Superior temporal gyrus (tissue), 1 donor: ENCODE measurements around the gene AKR1C1.
"Not testable (repeated sequence)": the region's sequence is repeated elsewhere in the genome, so short reads cannot be mapped to it uniquely, and the experiment has no call there.

Source experiments
- DNase-seq: peaks from one replicate; pipeline ENCODE4 v3.0.0-alpha.2; 2016; ENCODE audit errors: extremely low spot score

The AKR1C1 gene

GRCh38 chr10:4983615-4984216 lies 20.5 kb downstream of the AKR1C1 start:
- no peak for DNase-seq

GRCh38 chr10:4984223-4984622 lies 21.0 kb downstream of the AKR1C1 start:
- DNase-seq, result no peak

- no peak for DNase-seq
Measured at GRCh38 chr10:4984971-4985594, 21.9 kb downstream of the AKR1C1 start.

- DNase-seq, result not testable (repeated sequence)
Measured at GRCh38 chr10:4988000-4988641, 24.9 kb downstream of the AKR1C1 start.

- no peak for DNase-seq
Measured at GRCh38 chr10:4990217-4990616, 27.0 kb downstream of the AKR1C1 start.

GRCh38 chr10:4991463-4991862 lies 28.2 kb downstream of the AKR1C1 start:
- DNase-seq, result not testable (repeated sequence)

GRCh38 chr10:4992564-4992963 lies 29.3 kb downstream of the AKR1C1 start:
- not testable (repeated sequence) for DNase-seq

- not testable (repeated sequence) for DNase-seq
Measured at GRCh38 chr10:4994260-4994659, 31.0 kb downstream of the AKR1C1 start.

- no peak for DNase-seq
Measured at GRCh38 chr10:4998671-4999070, 35.5 kb downstream of the AKR1C1 start.

- DNase-seq, result no peak
Measured at GRCh38 chr10:5002013-5002727, 39.0 kb downstream of the AKR1C1 start.

GRCh38 chr10:5003127-5004029 lies 40.2 kb downstream of the AKR1C1 start, which contains the start of gene AKR1C2:
TSS of gene AKR1C2 (minus strand) at chr10:5003857. CDS start at chr10:5003835, 22 bp downstream.
- DNase-seq, result not testable (repeated sequence)

- DNase-seq, result not testable (repeated sequence)
Measured at GRCh38 chr10:5004030-5004385, 40.8 kb downstream of the AKR1C1 start.

- DNase-seq, result not testable (repeated sequence)
Measured at GRCh38 chr10:5004501-5004900, 41.3 kb downstream of the AKR1C1 start.

GRCh38 chr10:5008857-5009548 lies 45.8 kb downstream of the AKR1C1 start:
- DNase-seq, result not testable (repeated sequence)

- DNase-seq, result not testable (repeated sequence)
Measured at GRCh38 chr10:5010043-5010442, 46.8 kb downstream of the AKR1C1 start.

- not testable (repeated sequence) for DNase-seq
Measured at GRCh38 chr10:5011392-5011791, 48.2 kb downstream of the AKR1C1 start.

GRCh38 chr10:5012595-5012994 lies 49.4 kb downstream of the AKR1C1 start:
- no peak for DNase-seq

GRCh38 chr10:5013385-5013784 lies 50.2 kb downstream of the AKR1C1 start:
- DNase-seq, result no peak

- DNase-seq, result not testable (repeated sequence)
Measured at GRCh38 chr10:5014200-5014910, 51.1 kb downstream of the AKR1C1 start.

GRCh38 chr10:5014936-5015335 lies 51.7 kb downstream of the AKR1C1 start:
- DNase-seq, result no peak
